GDM1 (cell line): ENCODE results near the gene MYO1B.

Experiments used
- DNase-seq: peaks from one replicate; lab custom pipeline; 2025; lab: John Stamatoyannopoulos, UW

MYO1B gene

DNA sequence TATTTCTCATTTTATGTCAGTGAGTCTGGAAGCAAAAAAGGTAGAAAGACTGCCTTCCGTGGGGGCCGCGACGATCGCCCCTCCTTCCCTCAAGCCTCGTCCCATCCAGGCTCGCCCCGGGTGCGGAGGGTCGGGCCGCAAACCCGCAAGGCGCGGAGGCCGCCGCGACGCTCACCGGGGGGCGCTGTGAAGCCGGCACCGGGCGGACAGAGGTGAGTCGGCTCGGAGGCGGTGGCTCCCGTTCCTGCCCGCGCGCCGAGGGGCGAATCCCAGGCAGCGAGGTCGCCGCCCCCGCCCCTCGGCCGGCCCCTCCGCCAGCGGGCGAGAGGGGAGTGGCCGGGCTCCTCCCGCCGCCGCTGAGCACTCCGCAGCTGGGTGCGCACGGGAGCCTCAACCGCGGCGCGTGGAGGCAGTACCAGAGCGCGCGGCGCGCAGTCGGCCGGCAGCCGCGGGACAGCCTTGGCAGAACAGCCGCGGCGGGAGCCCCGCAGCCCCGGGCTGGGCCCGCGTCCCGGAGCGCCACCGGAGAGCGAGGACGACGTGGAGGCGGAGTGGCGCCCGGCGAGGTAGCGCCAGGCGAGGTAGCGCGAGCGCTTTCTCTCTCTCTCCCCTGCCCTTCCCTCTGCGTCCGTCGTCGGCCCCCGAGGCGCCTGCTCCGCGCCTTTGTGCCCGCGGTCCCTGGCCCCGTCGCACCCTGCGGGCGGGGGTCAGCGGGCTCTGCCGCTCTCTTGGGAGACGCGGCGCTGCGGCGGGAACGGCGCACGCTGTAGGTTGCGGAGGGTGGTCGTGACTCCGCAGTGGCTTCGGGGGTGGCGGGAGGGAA lies at the start of gene MYO1B:
MYO1B (plus strand) TSS at position 359 of the 823 bp plus-strand sequence. CDS start 31,492 bp downstream, outside the sequence.
- peak; percentile 59 for DNase-seq

DNA sequence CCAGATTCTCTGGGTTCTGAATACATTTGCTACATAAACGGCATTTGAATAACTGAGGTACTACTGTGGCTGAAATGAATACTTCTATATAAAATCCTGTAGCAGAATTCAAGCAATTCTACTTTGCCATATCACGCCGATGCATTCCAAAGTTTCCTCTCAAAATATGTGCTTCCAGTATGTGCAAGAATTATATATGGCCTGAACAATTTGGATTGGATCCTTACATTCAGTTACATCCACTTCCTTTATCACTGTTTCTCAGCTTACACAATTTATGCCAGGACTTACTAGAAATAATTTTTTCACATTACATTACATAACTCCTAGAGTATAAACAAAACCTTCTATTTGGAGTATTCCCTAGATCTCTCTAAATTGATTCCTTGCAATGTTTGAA lies 48.1 kb upstream of the MYO1B start:
- DNase-seq, result no peak

DNA sequence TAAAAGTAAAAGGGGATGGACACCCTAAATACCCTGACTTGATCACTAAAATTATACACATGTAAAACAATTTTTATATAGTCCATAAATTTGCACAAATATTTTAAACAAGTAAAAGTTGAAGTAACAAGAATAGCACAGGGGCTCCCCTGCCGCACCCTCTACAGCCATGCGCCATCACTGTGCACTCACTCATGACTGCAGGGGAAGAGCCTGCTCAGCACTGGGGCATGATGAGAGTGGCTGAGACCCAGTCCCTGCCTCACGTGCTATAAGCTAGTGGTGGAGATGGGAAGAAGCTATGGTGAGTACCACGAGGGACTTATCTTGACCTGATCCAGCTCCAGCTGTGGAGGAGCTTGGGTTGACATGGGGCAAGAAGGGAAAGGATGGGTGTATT lies 46.9 kb upstream of the MYO1B start:
- DNase-seq, result no peak

- DNase-seq, result no peak
Observed at GRCh38 chr2:191199929-191200512, 45.2 kb upstream of the MYO1B start.

DNA sequence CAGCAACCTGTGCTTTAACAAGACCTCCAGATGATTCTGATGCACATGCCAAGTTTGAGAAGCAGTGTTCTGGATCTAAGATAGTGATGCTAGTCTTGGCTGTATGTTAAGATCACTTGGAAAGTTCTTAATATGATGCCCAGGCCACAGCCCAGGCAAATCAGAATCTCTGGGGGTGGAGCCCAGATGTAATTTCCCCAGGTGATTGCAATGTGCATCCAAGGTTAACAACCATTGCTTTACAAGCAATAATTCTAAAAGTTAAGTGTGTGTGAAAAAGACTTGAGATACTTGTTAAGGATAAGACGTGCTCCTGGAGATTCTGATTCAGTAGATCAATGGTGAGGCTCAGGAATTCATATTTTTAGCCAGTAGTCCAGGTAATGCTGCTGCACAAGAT lies 44.3 kb upstream of the MYO1B start:
- DNase-seq, result no peak

GRCh38 chr2:191202209-191202721 lies 42.9 kb upstream of the MYO1B start:
- DNase-seq, result no peak

DNA sequence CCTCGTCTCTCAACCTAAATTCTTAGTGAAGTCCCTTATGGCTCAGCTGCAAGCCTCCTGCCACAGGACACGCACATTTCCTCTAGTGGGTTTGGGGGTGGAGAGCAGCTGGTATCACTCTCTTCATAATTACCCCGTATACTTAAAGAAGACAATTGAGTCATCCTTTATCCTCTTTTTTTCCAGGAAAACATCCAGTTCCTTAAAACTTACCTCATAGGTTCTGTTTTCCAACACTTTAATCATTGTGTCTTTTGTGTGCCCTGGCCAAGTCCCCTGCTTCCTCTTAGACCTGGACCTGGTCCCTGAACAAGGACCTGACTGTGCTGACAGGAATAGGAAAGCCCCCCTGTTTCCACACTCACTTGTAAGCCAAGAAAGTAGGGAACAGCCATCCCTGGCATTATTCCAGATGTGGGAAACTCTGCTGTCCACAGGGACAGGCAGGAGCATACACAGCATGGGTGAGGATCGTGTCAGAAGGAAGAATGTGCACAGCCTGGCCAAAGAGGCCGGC lies 42.3 kb upstream of the MYO1B start:
- no peak for DNase-seq

- DNase-seq, result no peak
Observed at GRCh38 chr2:191204433-191204832, 40.8 kb upstream of the MYO1B start.

DNA sequence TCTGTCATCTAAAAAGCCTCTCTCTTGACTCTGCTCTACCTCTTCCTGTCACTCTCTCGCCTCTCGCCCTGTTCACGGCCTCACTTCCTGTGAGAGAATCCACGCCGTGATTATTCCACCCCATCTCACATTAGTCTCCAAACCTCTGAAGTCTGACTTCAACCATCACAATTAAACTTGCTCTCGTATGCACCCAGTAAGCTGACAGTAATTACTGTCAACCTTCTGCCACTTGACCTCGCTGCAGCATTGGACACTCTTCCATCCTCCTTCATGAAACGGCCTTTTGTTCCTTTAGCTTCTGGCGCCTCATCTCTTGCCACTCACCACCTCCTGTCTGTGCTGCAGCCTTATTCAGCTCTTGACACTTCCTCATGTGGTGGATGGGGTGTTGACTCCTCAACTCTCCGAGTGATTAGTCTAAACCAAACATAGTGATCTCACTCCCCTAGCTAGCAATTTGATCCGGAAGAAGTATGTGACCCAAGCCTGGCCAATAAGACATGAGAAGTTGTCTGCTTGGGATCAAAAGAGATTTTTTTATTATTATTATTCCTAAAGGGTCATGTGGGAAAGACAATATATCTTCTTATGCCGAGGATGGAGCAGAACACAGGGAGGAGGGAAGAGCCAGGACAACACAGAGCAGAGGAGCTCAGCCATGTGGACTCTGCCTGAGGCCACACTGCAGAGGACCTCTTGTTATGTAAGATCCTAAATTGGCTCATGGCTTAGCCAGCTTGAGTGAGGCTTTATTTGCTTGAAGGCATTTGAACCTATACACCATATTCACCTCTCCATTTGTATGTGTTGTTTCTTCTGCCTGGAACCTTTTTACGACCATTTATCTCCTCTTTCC lies 38.4 kb upstream of the MYO1B start:
- DNase-seq, result no peak

DNA sequence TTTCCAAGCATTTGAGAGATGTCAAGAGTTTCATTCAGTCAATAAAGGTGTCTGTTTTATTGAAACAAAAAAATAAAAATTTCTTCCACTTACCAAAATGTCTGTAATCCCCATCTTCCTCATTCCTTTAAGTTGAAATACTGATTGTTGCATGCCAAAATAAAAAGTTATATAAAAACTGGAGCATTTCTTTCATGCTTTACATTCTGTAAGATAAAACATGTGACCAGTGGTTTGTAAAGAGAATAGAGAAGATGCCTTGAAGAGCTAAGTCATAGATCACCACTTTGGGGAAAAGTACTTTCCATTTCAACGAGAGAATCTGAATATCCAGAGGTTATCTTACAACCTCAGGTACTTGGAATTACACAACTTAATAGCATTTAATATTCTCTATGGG lies 35.9 kb upstream of the MYO1B start:
- no peak for DNase-seq

DNA sequence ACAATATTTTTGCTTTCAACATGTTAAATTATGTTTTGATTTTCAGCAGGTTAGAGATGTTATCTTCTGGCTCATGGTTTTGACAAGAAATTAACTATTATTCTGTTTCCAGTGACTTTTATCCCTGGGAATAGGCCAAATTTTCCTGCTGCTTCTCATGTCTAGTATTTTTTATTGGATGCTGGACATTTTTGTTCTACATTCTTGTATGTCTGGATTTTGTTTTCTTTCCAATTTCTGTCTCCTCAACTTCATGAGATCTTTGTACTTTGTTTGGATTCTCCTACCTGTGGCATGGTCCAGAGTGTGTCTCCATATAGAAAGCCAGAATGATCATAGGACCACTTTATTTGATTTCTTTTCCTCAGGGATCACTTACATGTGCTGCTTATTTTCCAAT lies 33.1 kb upstream of the MYO1B start:
- DNase-seq, result no peak

DNA sequence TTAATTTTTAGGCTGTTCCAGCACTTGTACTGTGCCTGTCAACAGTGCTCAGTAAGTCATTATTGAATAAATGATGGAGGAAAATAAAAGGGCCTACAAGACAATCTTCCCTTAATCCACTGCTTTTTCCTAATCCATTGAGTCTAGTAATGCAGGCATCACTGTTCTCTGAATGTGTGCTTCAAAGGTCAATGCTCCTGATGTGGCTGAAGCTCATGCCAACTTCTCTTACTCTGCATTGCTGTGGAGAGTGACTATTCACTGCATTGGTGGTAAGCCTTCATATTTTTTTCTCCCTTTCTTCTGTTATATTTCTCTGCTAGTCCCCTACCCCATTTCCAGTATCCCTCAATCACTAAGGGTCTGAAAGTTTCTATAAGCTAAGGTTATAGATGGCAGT lies 31.9 kb upstream of the MYO1B start:
- DNase-seq, result no peak

DNA sequence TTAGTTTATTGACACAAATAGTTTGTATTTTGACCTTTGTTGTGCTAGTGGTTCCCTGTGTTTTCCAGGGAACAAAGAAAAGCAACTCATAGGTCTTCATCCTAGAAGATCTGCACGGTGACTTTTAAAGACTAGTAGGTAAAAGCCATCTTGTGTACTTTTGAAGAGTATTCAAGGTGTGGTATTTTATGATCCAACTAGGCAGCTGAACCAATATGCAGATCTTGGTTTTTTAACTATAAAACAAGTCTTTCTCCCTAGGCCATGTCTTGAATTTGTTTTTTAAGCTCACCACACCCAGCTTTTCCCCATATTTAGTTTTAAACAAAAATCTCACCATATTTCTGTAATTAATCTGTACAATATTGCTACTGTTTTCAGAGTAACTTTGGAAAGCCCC lies 30.0 kb upstream of the MYO1B start:
- no peak for DNase-seq

- no peak for DNase-seq
Observed at GRCh38 chr2:191215666-191216065, 29.5 kb upstream of the MYO1B start.

DNA sequence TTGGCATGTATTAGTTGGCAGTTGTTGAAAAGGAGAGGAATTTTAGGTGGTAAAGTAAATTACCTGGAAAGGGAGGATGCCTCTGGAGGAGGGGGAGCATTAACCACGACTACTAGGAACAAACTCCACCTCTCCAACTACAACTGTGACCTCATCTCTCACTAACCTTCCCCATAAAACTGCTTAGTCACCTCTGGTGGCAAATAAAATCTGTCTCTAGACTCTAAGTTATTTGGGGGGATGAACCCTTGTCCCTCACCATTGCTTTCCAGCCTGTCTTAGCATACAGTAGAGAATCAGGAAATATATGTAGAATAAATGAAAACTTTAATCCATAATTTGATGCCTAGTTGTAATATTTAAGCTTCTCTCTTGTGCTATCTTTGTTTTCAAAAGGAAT lies 27.6 kb upstream of the MYO1B start:
- DNase-seq, result no peak

- peak; percentile 35 for DNase-seq
Observed at GRCh38 chr2:191218292-191218898, 26.8 kb upstream of the MYO1B start.

DNA sequence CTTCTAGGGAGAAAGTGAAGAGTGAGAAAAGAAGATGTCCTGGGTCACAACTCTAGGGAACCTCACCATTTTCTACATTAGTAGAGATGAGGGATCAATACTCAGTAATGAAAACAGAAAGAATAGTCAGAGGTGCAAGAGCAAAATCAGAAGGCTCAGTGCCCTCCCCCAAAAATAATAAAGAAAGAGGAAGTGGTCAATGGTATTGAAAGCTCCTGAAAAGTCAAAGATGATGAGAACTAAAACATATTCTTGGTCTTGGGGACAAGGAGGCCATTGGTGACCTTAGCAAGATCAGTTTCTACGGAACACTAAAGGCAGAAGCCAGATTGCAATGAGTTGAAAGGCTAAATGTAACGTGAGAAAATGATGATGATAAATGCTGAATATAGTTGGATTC lies 24.5 kb upstream of the MYO1B start:
- no peak for DNase-seq

- DNase-seq, result no peak
Observed at GRCh38 chr2:191221666-191222065, 23.5 kb upstream of the MYO1B start.

GRCh38 chr2:191222507-191222906 lies 22.7 kb upstream of the MYO1B start:
- DNase-seq, result no peak

DNA sequence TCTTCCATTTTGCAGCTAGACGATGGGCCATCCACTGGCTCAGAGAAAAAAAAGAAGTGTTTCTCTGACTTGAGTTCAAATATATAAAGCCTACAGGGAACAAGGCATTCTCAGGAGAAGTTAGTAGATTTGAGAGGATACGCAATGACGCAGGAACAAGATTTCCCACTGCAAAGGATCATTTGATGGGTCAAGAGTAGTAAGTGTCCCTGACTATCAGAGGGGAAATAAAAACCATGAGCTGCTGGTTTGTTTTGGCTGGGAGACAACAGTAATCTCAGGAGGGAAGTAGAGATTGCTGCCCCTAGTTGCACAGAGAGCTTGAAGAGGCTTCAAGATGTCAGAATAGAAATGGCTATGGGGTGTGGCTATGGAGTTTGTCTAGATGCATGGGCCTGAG lies 22.3 kb upstream of the MYO1B start:
- no peak for DNase-seq

DNA sequence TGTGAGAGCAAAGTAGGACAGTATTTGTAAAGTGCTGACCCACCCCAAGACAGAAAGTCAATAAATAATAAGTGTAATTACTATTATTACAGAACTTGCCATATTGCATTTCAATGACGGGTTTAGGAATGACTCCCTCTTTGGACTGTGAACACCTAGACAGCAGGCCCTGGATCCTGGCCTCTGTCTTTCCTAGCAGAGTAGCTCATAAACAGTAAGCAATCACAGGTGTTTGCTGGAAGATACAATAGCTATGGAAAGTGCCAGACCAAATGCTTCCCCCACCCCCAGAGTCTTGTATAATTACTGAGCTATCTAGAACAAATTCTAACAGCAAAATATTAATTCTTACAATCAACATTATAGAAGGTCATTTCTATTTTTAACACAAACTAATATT lies 20.1 kb upstream of the MYO1B start:
- DNase-seq, result no peak

DNA sequence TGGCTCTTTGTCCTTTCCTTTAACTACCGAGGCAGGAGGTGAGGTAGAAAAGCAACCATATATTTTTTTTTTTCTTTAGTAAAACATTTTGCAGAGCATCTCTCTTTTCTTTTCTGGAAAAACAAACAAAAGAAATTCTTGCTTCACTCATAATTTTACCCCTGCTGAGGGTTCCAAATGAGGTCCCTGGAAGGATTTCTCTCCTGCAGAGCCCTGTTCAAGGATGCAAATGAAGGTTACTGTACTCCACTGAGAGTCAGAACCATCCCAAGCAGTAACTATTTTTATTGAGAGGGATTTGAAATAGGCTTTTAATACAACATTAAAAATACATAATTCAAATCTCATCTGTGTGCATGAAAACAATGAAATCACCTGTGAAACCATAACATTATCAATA lies 19.5 kb upstream of the MYO1B start:
- no peak for DNase-seq
